Measurements from ENCODE around the gene PLXDC1.

PLXDC1 gene

GRCh38 chr17:39101091-39101490 is 50.3 kb downstream of the PLXDC1 start:
- H3K9me3 ChIP-seq (ENCODE audit: control insufficient read depth, insufficient read depth, low read length), result no peaks in the 10 kb centered on the region
- no peaks in the 10 kb centered on the region for H4K20me1 ChIP-seq (ENCODE audit: control insufficient read depth, insufficient read depth, low read depth, low read length)
- no peak overlapping the region for H3K27ac ChIP-seq (ENCODE audit: low read depth, low read length)
- H3F3A ChIP-seq (ENCODE audit: control insufficient read depth, insufficient read depth), result no peaks in the 10 kb centered on the region
- H3K4me2 ChIP-seq (ENCODE audit: low read length), result no peak overlapping the region
- no peaks in the 10 kb centered on the region for H3K9me2 ChIP-seq (replicated peaks; ENCODE audit: control insufficient read depth, low read length)
- no peaks in the 10 kb centered on the region for H3K79me2 ChIP-seq (ENCODE audit: control insufficient read depth, low read length)
- no peaks in the 10 kb centered on the region for H3K36me3 ChIP-seq (ENCODE audit: control insufficient read depth, low read length)
- H3K4me3 ChIP-seq (ENCODE audit: low read length), result no peak overlapping the region
- H3K4me1 ChIP-seq (ENCODE audit: control insufficient read depth, low read length), result peaks cover 45% of the 10 kb centered on the region
- TF ChIP-seq EZH2phosphoT487 (IDR thresholded peaks at IDR 0.05; ENCODE audit: borderline replicate concordance, low read length) (no peak), CTCF (IDR thresholded peaks at IDR 0.05; ENCODE audit: low read depth, low read length, poor library complexity, severe bottlenecking) (no peak)
- H3K27me3 ChIP-seq (ENCODE audit: control insufficient read depth, low read length), result peaks cover 15% of the 10 kb centered on the region

- no peaks in the 10 kb centered on the region for H3K36me3 ChIP-seq (ENCODE audit: control insufficient read depth, low read length)
These were observed 50.9 kb downstream of the PLXDC1 start for GRCh38 chr17:39100530-39100929.

GRCh38 chr17:39099663-39100286 is 51.7 kb downstream of the PLXDC1 start:
- H3K9me2 ChIP-seq (replicated peaks; ENCODE audit: control insufficient read depth, low read length), result no peaks in the 10 kb centered on the region
- H3K27me3 ChIP-seq (ENCODE audit: control insufficient read depth, low read length), result peaks cover 12% of the 10 kb centered on the region
- no peaks in the 10 kb centered on the region for H4K20me1 ChIP-seq (ENCODE audit: control insufficient read depth, insufficient read depth, low read depth, low read length)
- H3K36me3 ChIP-seq (ENCODE audit: control insufficient read depth, low read length), result no peaks in the 10 kb centered on the region
- H3K4me3 ChIP-seq (ENCODE audit: low read length), result no peak overlapping the region
- no peaks in the 10 kb centered on the region for H3K79me2 ChIP-seq (ENCODE audit: control insufficient read depth, low read length)
- no peak overlapping the region for H3K27ac ChIP-seq (ENCODE audit: low read depth, low read length)
- no peaks in the 10 kb centered on the region for H3K9me3 ChIP-seq (ENCODE audit: control insufficient read depth, insufficient read depth, low read length)
- TF ChIP-seq EZH2phosphoT487 (IDR thresholded peaks at IDR 0.05; ENCODE audit: borderline replicate concordance, low read length), result no peak
- TF ChIP-seq CTCF (IDR thresholded peaks at IDR 0.05; ENCODE audit: low read depth, low read length, poor library complexity, severe bottlenecking), result no peak
- no peaks in the 10 kb centered on the region for H3F3A ChIP-seq (ENCODE audit: control insufficient read depth, insufficient read depth)
- H3K4me1 ChIP-seq (ENCODE audit: control insufficient read depth, low read length), result peaks cover 53% of the 10 kb centered on the region
- no peak overlapping the region for H3K4me2 ChIP-seq (ENCODE audit: low read length)

More at GRCh38 chr17:39100530-39100929, 50.9 kb downstream of the PLXDC1 start:
- H3K79me2 ChIP-seq (ENCODE audit: control insufficient read depth, low read length), result no peaks in the 10 kb centered on the region
- no peaks in the 10 kb centered on the region for H3K9me3 ChIP-seq (ENCODE audit: control insufficient read depth, insufficient read depth, low read length)
- no peaks in the 10 kb centered on the region for H3K9me2 ChIP-seq (replicated peaks; ENCODE audit: control insufficient read depth, low read length)
- no peak overlapping the region for H3K4me2 ChIP-seq (ENCODE audit: low read length)
- no peak overlapping the region for H3K27ac ChIP-seq (ENCODE audit: low read depth, low read length)
- no peaks in the 10 kb centered on the region for H4K20me1 ChIP-seq (ENCODE audit: control insufficient read depth, insufficient read depth, low read depth, low read length)
- no peak overlapping the region for H3K4me3 ChIP-seq (ENCODE audit: low read length)
- peaks cover 14% of the 10 kb centered on the region for H3K27me3 ChIP-seq (ENCODE audit: control insufficient read depth, low read length)
- TF ChIP-seq CTCF (IDR thresholded peaks at IDR 0.05; ENCODE audit: low read depth, low read length, poor library complexity, severe bottlenecking) (no peak), EZH2phosphoT487 (IDR thresholded peaks at IDR 0.05; ENCODE audit: borderline replicate concordance, low read length) (no peak)
- no peaks in the 10 kb centered on the region for H3F3A ChIP-seq (ENCODE audit: control insufficient read depth, insufficient read depth)
- H3K4me1 ChIP-seq (ENCODE audit: control insufficient read depth, low read length), result peaks cover 50% of the 10 kb centered on the region
